Activated CD4-positive, CD25-positive, alpha-beta regulatory T cell treated with anti-CD3 and anti-CD28 coated beads, Interleukin-2, amount 50 U/mL, for 16 hours (primary cell): ENCODE data around the gene DISP2.

ENCODE experiments used
- DNase-seq: peaks from one replicate; pipeline ENCODE4 v3.0.0-alpha.2; 2020; ENCODE audit warnings: low read depth, low spot score

DISP2 gene

DNA sequence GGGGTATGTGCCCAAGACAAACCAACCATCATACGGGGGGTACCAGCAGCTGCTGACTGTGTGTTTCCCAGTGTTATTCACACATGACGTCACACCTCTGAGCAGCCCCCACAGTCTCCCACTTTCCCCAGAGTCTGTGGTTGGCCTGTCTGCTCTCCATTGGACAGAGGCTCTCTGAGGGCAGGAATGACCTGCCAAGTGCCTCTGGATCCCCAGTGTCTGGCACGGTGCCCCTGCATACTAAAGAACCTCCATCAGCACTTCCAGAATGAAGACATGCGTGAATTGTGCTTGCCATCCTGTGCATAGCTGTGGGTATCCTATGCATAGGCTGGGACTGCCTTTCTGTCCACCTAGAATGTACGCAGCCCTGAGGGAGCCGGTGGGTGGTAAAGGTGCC is 13.8 kb upstream of the DISP2 start:
- no peak for DNase-seq

DNA sequence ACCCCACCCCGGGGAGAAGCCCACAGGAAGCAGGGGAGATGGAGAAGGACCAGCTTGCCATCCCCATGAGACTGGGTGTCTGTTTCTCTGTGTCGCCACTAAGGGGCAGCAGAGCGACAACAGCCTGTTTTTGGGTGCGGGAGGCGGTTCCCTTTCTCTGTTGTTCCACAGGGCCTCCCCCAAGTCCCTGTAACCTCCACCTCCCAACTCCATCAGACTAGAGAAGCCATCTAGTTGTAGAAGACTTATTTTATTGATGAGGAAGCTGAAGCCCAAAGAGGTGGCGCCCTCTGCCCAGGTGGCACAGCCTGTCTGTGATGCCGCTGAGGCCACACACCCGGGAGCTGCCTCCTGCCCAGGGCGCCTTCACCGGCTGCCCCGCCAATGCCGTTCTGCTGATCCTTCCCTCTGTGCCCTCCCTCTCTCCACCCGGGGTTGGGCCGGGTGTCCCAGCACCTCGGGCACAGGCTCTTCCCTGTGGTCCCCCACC is 13.3 kb upstream of the DISP2 start:
- DNase-seq, result peak; percentile 48

DNA sequence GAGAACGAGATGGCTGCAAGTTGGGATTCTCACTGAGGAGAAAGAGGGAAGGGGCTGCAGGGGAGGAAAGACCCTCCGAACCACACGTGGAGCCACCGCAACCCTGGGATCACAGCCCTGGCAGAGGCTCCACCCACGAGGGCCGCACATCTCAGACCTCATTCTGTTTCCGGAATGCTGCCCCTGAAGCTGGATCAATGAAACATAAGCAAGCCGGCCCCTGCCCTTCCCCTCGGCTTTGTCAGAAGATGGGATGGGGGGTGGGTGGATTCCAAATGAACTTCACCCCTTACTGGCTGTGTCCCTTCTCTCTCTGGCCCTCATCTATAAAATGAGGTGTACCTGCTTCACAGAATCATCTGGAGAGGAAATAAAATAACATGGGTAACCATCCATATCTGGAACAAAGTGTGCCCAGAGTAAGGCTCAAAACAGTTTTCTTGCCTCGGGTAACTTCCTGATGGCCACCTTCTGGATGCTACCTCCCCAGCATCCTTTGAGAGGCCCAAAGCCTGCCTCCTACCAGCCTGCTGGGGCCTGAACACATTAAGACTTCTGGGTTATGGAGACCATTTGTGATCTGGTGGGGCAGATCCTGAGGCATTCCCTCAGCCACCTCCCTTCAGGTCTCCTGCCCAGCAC is 12.7 kb upstream of the DISP2 start:
- no peak for DNase-seq

DNA sequence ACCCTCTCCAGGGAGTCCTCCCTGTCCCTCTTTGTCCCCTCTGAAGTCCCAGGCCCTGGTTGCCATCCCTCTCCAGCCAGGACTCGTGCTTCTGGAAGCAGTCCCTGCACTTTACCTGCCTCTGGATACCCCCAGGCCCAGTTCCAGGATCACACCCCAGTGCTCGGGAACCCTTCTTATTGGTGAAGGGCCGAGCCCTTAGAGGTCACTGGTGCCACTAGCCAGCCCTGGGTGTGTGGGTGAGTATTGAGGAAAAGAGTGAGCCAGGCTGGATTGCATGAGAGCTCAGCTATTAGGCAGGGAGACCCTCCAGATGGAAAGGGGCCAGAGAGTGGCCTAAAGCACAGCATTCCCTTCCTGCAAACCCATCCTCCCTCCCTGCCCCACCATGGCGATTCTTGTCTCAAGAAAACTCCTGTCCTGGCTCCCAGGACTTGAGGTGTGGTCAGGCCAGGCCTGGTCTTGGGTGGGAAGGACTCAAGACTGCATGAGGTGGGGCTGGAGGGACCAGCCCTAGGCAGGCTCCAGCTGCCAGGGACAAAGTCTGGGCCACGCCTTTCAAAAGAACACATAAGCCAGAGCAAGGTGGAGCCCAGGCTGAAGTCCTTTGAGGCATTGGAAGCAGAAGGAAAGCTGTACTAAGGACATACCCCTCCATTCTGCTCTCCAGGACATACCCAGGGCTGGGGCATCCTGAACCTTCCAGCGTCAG is 12.0 kb upstream of the DISP2 start:
- no peak for DNase-seq

DNA sequence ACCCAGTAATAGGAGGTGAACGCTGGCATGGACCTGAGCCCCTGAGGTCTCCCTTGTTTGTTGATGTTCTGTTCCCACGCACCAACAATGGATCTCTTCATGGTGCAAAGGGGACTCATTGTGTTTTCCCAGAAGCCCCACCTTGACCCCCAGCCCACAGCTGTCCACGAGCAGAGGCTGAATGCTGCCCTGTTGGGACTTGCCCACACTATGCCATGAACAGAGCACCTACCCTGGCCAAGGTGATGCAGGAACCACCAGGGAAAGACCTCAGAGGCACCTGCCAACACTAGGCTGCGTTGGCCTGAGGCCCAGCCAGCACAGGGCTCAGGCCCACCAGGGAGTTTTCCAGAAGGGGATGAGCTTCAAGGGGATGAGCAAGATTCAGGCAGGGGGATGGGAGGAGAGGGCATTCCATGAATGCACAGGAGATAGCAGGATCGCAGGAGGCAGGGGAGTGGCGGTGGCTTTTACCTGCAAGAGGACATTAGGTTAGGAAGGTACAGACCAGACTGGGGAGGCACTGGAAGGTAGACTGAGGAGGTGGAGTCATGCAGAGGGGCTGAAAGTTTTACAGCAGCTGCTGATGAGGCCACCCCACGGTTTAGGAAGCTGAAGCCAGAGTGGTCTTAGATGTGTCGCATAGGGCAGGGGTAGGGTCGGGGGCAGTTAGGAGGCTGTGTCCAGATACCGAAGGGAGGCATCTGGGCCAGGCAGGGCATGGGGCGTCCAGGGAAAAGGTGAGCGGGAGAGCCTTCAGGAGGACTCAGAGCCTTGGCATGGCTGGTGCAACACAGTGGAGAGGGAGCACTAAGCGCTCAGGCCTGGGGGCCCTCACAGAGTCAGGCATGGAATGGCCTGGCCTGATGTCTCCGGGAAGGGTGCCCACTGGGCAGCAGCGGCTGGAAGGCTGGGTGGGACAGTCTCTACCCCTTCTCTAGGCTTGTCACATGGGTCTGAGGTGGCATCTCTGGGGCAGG is 11.2 kb upstream of the DISP2 start:
- DNase-seq, result no peak

DNA sequence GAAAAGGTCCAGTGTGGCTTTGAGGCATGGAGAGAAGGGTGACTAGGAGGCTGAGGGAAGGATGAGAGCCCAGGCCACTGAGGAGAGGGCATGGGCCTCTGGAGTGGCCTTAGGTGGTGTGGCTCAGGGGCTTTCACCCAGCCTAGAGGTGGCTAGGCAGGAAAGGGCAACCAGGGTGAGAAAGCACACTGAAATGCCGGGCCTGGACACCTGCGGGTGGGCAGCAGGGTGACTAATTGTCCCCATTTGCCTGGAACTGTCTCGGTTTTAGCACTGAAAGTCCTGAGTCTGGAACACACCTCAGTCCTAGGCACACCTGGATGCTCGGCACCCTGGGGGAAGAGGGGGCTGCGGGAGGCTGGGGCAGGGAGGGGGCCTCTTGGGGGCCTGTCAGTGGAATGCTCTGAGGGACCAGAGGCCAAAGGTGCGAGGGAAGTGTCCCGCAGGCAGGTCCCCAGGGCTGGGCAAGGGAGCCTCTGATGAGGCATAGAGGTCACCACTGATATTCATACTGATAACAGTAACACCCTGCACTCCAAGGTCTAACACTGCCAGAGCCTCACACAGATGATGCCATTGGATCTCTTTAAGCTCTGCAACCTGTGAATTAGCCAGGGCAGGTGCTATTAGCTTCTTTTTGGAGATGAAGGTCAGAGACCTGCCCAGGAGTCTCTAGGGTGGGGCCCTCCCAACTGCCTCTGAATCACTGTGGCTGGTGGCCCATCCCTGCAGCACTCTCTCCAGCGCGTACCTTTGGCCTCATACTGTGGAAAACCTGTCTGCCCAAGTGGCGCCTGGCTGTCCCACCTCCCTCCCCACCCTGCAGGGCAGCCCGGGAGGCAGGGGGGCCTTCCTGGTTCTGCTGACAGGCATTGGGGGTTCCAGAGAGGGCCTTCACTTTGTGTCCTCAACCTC is 10.2 kb upstream of the DISP2 start:
- no peak for DNase-seq

DNA sequence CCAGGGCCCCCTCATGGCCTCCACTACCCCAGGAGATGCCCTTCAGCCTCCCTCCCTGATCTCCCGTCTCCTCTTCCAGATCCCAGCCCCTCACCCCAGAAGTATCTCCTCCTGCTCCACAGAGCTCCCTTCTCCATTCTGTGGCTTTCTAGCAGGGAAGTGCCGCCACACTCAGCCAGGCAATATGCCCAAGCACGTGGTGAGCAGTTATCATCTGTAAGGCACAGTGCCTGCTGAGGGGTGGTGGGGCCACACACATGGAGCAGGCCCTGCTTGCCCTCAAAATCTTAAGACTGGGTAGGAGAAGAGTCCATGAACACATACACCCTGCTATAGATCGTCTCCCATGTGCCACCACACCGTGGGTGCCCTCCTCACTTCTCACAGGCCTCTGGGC is 9.5 kb upstream of the DISP2 start:
- DNase-seq, result no peak

DNA sequence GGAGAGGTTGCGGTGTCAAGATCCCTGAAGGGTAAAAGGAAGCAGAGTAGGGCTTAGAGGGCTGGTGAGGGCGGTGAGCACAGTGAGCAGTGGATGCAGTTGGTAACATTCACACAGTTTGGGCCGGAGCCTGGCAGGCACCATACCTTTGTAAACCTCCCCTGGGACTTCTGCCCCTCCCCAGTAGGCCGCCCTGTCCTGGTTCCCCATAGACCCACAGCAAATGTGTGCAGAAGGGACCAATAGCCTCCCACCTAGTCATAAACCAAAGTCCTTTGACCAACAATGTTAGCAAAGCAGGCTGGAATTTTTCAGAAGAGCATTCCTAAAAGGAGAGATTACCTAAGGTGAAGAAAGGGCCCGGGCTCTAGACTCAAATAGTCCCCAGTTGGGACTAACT is 8.9 kb upstream of the DISP2 start:
- no peak for DNase-seq

DNA sequence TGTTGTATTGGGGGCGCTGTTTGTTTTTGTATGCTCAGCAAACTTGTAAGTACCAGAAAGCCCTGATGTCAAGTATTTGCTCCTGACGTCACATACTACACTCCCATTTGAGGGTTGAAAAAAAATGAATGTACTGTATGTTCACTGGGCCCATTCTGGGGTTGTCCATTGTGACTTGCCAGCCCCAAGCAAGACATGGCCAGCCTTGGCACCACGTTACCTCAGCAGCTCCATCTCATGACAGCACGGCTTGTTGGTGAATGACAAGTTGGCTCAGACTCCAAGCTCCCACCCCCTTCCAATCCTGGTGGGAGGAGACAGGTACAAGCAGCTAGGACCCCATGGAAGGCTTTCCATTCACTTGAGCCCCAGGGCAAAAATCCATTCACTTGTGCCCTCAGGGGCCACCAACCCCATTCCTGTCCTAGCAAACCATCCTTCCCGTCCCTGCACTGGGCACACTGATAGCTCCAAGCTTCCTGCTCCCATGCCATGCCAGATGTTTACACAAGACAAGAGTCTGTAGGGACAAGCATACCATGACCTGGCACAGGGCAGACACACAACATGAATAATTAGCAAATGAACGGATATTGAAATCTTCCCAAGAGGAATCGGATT is 5.6 kb upstream of the DISP2 start:
- DNase-seq, result no peak

DNA sequence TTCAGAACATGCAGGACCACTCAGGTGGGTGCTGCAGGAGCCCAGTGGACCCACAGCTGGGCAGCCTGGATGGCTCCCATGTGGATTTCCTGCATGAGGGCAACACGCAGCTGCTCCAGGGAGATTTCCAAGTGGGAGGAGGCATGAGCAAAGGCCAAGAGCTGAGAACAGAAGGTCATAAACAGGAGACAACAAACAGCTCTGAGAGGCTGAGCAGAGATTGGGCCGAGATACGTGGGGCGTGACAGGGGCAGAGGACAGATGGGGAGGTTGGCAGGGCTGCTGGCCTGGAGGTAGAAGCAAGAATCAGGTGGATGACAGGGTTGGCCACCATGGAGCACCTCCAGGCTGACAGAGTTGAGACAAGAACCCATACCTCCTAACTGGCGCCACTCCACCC is 4.3 kb upstream of the DISP2 start:
- DNase-seq, result no peak

DNA sequence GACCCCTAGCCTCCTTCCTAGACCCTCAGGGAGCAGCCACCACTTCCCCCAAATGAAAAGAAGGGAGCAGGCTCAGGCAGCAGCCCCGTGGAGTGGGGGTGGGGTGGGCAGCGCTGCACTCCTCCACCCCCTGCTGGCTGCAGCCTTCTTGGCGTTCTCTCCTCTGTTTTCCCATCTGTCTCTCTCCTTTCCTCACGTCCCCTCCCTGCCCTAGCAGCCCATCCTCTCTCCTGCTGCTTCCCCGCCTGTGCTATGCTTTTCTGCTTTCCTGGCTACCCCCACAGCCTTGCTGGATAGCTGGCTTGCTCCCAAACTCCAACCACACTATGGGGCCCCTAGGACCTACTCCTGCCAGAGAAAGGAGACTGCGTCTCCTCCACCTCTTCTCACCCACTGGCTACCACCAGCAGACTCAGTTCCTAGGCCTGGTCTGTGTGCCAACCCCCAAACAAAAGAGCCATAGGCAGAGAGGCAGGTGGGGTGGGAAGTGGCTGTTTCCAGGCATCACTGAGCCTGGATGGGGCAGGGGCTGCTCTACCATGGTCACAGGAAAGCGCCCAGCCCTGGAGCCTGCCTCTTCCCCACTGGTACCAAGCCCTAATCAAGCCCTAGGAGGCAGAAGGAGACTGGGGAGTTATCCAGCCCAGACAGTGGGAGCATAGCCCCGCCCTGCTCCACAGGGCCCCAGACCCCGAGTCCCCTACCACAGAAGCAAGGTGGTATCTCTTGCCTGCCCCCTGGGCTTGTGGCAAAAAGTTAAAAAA is 3.4 kb upstream of the DISP2 start:
- DNase-seq, result no peak

DNA sequence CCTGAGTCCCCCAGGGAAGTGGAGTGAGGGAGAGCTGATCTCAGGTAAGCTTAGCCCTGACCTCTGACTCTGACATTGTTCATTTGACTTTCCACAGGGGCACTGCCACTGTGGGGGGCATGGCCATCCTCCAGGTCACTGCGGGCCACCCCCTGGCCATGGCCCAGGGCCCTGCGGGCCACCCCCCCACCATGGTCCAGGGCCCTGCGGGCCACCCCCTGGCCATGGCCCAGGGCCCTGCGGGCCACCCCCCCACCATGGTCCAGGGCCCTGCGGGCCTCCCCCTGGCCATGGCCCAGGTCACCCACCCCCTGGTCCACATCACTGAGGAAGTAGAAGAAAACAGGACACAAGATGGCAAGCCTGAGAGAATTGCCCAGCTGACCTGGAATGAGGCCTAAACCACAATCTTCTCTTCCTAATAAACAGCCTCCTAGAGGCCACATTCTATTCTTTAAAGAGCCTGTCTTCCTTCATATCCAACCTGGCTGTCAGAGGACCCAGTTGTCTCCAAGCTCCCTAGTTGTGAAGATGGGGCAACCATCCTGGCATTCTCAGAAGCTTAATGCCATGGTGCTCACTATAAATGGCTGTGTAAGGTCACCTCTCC is 1.9 kb upstream of the DISP2 start:
- no peak for DNase-seq

DNA sequence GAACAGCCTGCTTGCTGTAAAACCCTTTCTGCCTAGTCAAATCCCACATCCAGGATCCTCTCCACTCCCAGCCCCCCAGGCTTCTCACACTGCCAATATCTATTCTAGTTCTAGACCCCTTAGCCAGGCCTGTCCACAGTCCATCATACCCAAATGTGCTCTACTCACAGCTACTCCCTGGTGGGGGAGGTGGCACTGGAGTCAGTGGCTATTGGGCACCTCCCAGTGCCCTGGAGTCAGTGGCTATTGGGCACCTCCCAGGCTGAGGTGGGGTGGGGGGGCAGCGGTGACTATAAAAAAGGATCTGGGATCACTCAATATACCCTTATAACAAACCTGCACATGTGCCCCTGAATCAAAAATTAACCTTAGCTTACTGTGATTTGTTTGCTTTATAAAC is 773 bp upstream of the DISP2 start:
- no peak for DNase-seq

DNA sequence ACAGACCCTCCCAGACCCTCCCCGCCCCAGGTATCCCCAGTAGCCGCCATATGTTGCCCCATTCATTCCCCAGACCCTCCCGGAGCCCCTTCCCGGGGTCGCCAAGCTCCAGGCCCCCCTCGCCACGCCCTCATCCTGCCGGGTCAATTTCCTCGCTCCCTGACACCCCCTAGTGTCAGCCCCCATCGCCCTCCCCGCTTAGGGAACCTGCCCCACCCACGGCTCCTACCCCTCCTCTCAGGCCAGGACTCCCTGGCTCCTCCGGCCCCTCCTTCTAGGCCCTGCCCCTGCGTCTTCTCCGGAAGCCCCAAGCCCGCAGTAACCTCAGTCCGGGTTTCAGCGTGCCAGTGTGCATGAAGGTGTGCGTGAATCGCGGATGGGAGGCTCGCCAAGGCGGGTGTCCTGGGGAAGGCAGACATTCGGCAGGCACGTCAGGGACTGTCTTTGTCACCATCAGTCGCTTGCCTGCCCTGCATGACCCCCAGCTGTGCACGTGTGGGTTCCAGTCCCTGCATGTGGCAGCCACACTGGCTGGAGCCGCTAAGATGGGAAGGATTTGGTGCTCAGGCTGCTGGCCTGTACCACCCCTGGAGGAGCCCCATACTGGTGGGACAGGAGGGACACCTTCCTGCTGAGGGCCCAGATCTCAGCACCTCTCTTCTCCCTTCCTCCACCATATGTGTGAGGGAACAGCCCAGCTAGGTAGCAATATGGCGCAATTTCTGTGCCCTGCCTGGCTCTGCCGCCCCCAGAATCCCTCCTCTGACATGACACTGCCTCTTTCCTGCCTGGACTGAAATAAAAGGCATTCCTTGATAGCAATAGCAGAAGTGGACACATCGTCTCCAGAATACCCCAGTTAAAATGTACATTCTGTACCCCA is 693 bp downstream of the DISP2 start:
- DNase-seq, result no peak

DNA sequence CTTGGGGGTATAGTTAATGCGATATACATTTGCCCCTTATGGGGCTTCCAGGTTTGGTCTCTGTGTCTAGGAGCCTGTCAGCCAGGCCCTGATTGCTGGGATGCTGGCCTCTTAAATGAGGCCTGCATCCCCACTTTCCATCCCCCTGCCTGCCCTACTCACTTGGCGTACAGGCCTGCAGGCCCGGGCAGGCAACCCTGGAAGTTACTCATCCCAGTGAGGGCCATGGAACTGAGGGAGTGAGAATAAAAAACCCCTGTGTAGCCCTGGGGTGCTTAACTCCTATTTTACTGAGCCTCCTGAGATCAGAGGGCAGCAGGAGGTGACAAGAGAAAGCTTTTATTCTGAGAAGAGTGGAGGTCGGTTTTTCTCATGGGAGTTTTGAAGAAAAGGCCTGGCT is 2.0 kb downstream of the DISP2 start:
- DNase-seq, result no peak

DNA sequence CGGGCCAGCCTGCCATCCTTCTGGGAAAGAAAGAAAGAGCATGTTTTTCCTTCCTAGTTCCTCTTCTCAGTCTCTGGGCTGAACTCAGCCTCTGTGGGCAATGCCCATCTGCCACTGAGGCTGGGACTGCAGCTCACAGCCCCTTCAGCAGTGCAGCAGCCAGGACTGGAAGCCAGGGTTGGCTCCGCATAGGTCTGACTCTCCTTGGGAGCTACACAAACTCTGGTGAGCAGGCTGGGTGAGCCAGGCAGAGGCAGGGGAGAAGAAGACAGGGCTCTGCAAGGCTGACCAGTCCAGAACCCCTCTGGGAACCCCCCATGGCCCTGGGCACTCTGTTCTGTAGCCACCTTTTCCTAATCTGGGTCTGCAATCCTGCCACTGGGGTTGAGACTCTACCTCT is 3.6 kb downstream of the DISP2 start:
- no peak for DNase-seq

DNA sequence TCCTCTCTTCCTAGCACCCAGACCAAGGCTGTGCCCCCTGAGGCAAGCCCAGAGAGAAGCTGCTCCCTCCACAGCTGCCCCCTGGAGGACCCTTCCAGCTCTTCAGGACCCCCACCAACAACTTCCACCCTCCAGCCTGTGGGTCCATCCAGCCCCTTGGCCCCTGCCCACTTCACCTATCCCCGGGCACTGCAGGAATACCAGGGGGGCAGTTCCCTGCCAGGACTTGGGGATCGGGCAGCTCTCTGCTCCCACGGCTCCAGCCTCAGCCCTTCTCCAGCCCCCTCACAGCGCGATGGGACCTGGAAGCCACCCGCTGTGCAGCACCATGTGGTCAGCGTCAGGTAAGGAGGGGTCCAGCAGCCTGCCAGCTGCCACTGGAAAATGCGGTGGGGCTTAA is 5.6 kb downstream of the DISP2 start:
- DNase-seq, result no peak

DNA sequence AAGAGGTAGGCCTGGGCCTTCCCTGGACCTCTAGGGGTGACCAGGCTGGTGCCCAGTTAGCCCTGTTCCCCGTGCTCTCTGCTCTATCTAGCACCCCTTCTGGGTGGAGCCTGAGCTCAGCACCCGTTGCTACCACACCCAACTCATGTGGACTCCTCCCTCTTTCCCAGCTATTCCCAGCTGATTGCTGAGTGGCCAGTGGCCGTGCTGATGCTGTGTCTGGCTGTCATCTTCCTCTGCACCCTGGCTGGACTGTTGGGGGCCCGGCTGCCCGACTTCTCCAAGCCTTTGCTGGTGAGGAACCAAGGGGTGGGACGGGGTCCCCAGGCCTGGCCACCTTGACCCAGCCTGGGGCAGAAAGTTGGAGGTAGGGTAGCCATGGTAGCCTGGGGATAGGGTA is 6.2 kb downstream of the DISP2 start:
- DNase-seq, result no peak

DNA sequence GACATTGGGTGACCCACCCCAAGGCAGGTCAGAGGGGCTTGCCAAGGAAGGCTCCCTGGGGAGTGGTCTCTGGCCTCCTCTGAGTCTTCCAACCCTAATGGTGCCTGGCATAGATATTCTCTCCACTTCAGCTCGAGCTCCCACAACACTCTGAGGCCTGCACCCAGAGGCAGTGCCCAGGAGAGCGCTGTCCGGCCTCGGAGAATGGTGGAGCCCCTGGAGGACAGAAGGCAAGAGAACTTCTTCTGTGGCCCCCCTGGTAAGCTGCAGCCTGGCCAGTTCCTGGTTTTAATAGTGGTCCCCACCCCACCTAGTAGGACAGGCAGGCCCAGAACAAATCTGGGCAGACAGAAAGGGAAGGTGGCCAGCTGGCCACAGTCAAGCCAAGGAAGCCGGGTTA is 7.0 kb downstream of the DISP2 start:
- no peak for DNase-seq
